GM21619 (cell line): ENCODE measurements around the gene NDUFS7.
"Not testable (repeated sequence)": the region's sequence is repeated elsewhere in the genome, so short reads cannot be mapped to it uniquely, and the experiment has no call there.

Source experiments
- ATAC-seq: cut with Tn5 transposase; IDR thresholded peaks from one replicate; pipeline ENCODE4 v1.9.1; 2021; ENCODE audit not compliant: unreplicated experiment

Gene NDUFS7

GRCh38 chr19:1416014-1416841 lies 32.5 kb downstream of the NDUFS7 start:
- no peak for ATAC-seq

GRCh38 chr19:1417145-1417544 lies 33.4 kb downstream of the NDUFS7 start:
- no peak for ATAC-seq

DNA sequence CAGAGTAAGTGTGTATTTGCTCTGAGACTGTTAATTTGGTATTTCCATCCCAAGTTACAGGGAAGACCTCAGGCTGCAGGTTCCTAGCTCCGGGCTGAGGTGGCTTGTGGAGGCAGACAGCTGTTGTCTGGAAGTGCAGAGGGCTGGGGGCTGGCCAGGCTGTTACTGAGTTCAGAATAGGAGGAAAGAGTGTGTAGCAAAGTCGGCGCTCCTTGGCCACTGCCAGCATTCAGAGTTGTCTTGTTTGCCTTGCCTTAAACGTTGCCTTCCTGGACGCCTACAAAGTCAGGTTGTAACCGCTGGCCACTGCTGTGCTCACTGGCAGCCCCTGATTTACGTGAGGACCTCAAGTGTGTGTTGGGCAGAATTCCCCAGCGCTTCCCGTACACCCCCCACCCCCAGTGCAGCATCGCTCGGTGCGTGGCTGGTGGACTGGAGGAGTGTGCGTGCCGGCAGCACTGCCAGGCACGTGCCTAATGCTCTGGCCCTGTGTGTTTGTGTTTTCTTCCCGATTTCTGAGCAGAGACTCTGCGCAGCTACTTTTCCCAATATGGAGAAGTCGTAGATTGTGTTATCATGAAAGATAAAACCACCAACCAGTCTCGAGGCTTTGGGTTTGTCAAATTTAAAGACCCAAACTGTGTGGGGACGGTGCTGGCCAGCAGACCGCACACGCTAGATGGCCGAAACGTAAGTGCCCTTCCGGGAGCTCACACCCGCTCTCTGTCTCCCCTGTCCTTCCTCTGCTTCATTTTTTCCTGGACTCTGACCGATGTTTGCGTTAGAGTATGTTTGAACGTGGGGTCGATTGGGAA lies 34.2 kb downstream of the NDUFS7 start:
- no peak for ATAC-seq

DNA sequence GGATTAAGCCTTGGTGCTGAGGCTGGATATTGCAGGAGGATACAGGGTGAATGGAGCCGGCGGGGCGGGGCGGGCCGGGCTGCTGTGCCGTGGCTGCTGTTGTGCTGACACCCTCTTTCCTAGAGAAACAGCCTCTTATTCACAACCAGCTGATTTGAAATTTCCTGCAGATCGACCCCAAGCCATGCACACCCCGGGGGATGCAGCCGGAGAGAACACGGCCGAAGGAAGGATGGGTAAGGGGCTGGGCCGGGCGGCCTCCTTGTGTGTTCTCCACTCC lies 34.7 kb downstream of the NDUFS7 start:
- no peak for ATAC-seq

DNA sequence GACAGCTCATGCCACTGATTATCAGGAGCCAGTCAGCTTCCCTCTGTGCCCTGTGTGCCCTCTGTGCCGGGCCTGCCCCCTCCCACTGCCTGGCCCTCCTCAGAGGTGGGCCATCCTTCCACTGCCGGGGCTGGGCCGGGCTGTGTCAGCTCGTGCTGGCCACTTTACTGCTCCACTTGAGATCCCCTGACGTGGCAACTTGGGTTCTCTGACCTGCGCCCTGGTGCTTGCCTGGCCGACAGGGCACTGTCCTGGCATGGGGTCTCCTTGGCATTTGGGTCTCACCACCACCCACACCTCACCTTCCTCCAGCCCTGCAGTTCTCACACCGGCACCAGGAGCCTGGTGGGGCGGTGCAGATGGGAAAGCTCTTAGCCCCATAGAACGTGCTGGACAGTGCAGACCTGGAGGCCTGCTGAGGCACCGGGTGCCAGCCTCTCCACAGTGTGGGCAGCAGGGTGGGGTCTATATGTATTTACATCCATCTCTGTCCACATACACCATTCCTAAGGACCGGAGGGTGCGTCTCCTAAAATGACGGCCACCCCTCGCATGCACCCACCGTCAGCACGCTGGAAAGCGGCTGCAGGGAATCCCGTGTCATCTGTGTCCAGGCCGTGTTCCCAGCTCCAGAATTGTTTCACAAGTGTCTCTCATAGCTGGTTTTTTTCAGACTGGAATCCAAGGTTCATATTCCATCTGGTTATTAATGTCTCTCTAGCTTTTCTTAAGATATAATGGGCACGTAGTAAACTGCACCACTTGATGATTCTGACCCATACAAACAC lies 35.4 kb downstream of the NDUFS7 start:
- no peak for ATAC-seq

DNA sequence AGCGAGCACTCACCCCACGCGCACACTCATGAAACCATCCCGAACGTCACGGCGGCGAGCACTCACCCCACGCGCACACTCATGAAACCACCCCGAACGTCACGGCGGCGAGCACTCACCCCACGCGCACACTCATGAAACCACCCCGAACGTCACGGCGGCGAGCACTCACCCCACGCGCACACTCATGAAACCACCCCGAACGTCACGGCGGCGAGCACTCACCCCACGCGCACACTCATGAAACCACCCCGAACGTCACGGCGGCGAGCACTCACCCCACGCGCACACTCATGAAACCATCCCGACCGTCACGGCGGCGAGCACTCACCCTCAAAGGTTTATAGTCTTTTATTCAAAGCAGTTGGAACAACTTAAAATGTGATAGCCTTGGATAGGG lies 36.4 kb downstream of the NDUFS7 start:
- not testable (repeated sequence) for ATAC-seq

DNA sequence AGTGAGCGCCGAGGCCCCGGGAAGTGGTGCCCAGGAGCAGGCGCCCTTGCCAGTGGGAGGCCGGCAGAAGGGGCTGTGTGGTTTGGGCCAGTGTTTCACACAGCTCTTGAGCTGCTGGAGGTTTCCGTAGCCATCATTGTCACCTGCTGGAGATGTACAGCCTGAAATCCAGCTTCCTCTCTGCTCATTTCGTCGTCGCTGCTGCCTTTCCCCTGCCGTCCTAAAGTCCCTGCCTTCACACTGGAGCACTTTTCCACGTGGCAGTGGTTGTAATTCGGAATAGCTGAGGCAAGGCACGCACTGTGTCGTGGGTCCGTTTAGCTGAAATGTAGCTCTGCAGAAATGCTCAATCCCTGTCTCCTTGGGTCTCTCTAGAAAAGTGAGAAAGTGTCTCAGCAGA lies 36.9 kb downstream of the NDUFS7 start:
- no peak for ATAC-seq

DNA sequence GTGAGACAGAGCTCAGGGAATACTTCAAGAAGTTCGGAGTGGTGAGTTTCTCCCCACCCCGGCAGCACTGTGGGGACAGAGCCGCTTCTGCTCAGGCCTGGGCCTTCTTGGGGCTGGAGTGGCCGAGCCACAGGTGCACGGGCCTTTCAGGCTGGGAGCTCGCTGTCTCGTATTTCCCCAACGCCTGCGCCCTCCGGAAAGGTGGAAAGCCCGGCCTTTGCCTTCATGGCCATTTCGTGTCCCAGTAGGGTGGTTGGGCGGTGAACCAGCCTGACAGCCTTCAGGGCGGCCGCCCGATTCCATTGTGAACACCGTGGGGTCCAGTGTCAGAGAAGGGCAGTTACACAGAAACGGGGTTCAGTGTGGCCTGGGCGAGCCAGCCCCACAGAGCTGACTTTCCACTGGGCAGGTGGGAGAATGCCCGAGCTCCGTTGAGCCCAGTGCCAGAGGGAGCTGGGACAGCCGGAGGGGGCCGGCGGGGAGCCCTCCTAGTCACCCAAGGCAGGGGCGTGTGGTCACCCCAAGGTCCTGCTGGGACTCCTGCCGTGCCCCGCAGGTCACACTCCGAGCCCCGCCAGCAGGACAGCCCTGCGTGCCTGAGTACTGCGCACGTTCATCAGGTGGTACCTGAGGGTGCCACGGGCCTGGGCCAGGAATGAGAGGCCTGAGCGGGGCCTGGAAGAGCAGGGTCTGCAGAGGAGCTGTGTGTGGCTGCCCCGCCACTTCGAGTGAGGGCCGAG lies 37.7 kb downstream of the NDUFS7 start:
- no peak for ATAC-seq

DNA sequence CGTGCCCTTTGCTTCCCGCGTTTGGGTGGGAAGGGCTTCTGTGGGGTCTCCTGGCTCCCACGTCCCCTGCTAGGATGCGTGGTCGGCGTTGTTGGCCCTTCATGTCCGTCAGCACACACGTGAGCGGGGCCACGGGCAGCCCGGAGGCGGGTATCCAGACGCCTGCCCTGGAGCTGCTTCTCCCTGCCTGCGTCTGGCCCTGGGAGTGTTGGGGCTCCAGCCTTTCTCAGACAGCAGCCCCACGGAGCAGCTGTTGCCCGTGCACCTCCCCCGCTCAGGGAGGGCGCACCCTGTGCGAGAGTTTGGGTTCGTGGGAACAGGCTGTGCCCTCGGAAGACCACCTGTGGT lies 38.2 kb downstream of the NDUFS7 start:
- no peak for ATAC-seq

- ATAC-seq: no peak
These were observed 38.7 kb downstream of the NDUFS7 start for GRCh38 chr19:1422360-1422759.

DNA sequence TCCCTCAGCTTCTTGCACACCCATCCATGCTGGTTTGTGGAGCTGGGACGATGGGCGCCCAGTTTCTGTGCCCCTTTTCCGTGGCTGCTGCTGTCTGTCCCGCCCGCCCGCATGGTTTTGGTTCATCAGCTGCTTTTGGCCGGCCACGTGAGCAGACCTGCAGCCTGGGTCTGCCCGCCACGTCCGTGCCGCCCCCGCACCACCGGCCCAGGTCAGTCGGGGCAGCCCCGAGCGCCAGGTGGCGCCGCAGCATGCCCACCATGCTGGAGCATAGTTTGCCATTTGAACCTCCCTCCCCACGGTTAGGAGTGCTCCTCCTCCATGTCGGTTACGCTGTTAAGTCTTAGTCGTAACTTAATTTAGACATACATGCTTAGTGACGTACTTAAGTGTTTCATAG lies 39.2 kb downstream of the NDUFS7 start:
- no peak for ATAC-seq

- ATAC-seq: no peak
These were observed 39.9 kb downstream of the NDUFS7 start for GRCh38 chr19:1423436-1424191.

DNA sequence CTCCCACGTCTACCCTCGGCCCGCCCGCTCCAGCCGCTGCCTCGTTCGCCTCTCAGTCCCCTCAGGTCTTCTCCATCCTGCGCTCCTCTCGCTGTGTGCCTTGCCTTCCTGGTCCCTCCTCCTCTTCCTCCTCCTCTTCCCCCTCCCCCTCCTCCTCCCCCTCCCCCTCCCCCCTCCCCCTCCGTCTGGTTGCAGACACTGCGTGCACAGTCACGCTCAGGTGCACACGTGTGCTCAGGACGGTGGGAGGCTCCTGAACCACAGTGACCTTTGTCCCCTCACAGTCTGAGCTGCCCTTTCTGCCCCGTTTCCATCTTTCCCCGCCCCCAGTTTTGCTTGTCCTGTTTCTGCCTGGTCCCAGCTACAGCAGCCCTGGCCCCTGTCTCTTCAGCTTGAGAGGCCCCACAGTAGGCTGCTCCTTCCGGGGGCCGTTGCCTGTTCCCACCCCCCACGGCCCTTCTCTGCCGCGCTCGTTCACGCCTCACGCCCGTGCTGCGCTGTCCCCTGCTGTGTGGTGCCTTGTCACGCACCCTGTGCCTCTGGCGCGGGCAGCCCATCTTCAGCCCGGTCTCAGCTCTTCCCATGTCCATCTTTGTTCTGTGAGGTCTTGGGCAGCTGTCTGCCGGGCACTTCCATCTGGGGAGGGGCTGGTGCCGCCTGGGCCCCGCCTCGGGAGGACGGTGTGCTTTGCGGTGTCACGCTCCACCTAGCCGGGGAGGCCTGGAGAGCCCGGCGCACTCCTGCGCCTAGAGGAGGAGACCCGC lies 40.7 kb downstream of the NDUFS7 start:
- ATAC-seq: no peak

DNA sequence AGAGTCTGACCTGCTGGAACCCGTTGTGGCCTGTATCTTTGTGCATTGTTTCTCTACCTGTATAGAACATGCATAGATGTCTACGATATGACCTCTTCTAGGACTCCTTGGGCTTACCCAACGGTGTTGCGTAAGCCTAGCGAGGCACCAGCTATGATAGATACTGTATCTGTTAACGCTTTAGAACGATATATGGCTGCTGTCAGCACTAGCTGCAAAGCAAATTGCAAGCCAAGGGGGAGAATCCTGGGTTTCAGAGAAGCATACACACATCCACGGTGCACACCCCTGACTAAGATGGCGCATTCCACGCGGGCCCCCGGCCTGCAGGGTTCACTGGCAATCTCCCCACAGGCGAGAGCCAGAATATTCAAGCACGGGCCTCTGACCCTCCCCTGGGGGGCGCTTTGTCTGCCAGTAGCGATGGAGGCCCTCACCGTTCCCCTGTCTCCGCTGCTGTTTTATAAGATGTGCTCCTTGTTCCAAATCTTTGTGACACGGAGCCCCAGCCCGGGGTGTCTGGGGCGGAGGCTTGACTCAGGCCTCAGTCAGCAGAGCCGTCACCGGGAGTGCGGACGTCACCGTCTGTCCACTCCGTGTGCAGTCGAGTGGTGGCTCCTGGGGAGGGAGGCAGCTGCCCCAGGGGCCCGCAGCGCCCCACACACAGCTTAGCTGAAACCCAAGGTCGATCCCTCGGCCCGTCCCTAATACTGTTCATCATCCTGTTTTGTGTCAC lies 41.6 kb downstream of the NDUFS7 start:
- ATAC-seq: no peak

DNA sequence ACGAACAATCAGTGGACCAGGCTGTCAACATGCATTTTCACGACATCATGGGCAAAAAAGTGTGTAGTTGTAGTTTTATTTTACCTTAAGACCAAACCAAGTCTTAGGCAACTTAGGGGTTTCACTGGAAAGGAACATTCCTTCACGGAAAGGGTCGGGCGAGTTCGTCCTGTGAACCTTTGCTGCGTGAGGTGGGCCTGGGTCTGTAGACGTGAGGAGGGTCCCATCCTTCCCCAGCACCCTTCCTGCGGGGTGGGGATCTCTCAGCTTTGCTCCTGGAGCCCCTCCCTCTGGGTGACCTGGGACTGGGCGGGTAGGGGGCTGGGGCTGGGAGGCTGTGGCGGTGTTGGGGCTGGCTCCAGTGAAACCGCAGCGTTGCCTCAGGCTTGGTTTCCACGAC lies 42.2 kb downstream of the NDUFS7 start:
- ATAC-seq: no peak

GRCh38 chr19:1426736-1427135 lies 43.0 kb downstream of the NDUFS7 start:
- no peak for ATAC-seq

GRCh38 chr19:1427221-1427920 lies 43.7 kb downstream of the NDUFS7 start:
- no peak for ATAC-seq

DNA sequence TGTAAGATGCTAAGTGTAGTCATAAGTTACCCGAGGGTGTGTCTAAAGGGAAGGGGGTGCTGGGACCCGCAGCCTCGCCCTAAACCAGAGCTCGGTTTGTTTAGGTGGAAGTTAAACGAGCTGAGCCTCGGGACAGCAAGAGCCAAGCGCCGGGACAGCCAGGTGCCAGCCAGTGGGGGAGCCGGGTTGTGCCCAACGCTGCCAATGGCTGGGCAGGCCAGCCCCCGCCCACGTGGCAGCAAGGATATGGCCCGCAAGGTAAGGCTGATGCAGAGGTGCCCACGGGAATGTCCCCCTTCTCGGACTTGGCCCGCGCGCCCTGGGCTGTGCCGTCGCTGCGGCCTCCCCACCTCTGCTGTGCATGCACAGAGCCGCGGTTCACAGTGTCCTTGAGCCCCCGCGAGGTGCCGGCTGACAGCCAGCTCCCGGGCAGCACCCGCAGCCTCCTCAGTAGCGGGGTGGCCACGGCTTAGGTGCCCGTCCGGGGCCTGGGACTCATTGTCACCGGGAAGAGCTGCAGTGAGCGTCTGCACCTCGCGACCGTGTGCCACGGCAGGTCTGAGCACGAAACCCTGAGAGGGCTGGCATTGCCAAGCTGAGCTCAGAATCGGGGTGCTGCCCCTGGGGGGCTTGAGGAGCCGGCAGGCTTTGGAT lies 45.2 kb downstream of the NDUFS7 start:
- no peak for ATAC-seq
